ENCODE data around the gene OBP2A. TPM values are rescaled to one million over a fixed set of nuclear protein-coding genes. Genes with fewer than 3 reads are reported as not detected.
A peak's percentile ranks its signal among the peaks of the same experiment; 100 is the strongest.
"Not testable (repeated sequence)": the region's sequence is repeated elsewhere in the genome, so short reads cannot be mapped to it uniquely, and the experiment has no call there.

Gene OBP2A
- total RNA-seq, 1 donor from 2014 or later, result not detected

- no peak for DNase-seq (ENCODE audit: low read depth in 2 of 2)
These were observed 36.5 kb upstream of the OBP2A start for GRCh38 chr9:135509458-135509857.

- DNase-seq (ENCODE audit: low read depth in 2 of 2), result no peak
These were observed 33.7 kb upstream of the OBP2A start for GRCh38 chr9:135512241-135512603.

DNA sequence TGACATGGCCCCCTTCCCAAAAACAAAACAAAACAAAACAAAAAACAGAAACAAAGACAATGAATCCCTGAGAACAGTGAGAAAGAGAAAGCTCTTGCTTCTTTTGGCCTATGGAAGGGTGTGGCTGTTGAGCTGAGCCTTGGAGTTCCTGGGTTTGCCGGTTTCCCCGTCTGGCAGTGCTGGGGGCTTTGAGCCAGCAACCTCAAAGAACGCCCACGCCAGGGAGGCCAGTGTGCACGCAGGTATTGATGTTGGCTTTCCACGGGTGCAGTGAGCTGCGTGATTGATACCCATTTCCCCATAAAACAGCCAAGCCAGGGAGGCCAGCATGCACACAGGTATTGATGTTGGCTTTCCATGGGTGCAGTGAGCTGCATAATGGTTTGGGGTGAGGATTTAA lies 33.0 kb upstream of the OBP2A start:
- no peak for DNase-seq (ENCODE audit: low read depth in 2 of 2)

GRCh38 chr9:135513351-135513846 lies 32.5 kb upstream of the OBP2A start:
- no peak for DNase-seq (ENCODE audit: low read depth in 2 of 2)

DNA sequence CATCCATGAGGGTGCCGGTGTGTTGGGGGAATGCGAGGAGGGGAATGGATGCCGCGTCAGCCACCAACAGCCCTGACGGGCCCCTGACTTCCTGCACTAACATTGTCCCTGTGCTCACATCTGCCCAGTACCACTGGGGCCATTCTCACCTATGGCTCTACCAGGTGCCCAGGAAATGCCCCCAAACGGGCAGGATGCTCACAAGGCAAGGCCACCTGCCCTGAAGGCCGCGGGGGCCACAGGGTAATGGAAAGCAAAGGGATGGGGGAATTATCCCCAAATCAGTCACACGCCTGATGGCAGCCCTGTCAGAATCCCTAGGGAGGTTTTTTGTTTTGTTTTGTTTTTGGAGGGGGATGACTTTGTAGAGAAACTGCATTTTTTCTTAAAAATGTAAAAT lies 32.0 kb upstream of the OBP2A start:
- not testable (repeated sequence) for DNase-seq (ENCODE audit: low read depth in 2 of 2)

DNA sequence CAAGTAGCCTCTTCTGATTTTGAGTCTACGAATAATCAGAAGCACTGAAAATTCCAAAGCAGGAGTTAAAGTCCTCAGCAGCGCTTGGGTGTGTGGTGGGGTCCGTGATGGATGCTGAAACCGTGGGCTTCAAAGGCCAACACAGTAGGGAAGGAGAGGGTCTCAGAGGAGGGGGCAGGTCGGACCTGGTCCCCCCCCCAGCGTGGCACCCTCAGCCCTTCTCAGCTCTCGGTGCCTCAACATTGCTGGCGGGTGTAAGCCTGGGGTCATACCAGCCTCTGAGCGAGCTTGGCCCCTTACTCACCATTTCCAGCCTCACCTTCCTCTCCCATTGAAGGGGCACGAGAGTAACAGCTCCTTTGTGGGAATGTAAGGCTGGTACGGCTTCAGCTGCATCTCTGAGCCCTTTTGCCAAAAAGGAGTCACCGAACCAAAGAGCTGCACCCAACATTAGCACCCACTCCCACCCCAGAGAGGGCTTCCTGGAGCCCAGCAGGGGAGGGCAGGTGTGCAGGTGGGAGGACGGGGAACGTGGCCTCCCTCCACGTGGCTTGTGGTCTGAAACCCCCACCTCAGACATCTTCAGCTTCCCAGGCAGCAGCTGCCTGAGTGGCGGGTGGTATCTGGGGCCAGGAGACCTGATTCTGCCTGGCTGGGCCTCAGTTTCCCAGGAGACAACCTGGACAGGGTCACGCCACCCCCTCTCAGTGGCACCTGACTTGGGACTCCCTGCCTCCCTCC lies 31.4 kb upstream of the OBP2A start:
- no peak for DNase-seq (ENCODE audit: low read depth in 2 of 2)

DNA sequence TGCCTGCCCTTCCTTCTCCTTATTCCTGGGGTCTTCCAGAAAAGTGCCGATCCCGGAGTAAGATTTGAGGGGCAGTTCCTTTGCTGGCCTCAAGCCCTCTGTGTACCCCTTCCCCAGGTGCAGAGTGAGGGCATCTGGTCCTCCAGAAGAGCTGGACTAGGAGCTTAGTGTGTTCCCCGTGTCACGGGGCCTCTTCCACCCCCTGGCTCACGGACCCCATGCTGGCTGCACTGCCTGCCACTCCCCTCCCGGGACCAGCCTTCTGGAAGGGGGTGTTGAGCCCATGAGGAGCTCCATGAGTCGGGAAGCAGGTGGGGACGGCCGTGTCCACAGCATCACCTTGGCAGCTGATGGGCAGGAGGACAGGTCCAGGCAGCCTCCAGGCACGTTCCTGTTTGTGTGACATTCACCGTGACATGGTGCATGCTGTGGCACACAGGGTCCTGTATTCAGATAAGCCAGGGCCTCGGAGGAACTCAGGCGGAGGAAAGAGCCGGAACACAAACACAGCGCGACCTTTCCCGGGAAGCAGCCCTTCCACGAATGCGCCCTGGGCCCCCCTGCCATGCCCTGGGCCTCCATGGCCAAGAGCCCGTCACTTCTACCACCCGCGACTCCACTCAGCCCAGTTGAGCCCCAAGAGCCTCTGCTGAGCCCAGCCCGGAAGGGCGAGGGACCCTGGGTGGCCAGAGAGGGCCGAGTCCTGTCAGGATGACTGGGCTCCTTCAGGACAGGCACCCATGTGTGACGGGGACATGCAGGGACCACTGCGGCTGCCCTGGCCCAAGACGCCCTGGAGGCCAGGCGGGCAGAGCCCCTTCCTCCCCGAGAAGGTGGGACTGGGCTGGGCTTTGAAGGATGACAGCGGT lies 30.6 kb upstream of the OBP2A start:
- no peak for DNase-seq (ENCODE audit: low read depth in 2 of 2)

DNA sequence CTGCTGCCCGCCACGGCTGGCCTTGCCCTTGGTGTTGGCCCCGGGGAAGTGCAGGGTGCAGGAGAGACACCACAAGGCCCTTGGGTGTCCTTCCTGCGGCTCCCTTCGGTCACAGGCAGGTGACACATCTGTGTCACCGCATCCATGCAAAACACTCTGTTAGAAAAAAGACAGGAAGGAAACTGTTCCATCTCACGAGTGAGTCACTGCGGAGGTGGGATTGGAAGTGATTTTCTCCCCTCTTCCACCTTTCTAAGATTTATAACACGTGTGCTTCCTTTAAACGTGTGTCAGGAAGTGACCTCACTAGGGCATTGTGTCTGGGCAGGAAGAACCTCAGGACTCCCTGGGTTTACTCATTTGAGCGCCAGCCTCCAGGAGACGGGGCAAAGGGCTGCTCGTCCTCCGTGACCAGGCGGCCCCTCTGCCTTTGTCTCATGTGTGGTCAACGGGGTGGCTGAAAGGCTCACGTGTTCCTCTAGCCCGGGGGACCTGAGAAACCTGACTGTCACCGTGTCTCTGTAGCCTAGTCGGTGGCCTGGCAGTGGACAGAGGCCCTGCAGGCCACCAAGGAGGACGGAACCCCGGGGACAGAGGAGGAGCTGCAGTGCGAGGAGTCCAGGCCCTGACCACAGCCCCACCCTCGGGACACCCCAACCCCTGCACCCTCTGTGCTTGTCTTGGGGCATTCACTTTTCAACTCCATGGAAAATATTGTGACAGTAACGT lies 29.6 kb upstream of the OBP2A start:
- DNase-seq (ENCODE audit: low read depth in 2 of 2), result peak; percentile 85 to 88

GRCh38 chr9:135517407-135517822 lies 28.5 kb upstream of the OBP2A start:
- no peak for DNase-seq (ENCODE audit: low read depth in 2 of 2)

DNA sequence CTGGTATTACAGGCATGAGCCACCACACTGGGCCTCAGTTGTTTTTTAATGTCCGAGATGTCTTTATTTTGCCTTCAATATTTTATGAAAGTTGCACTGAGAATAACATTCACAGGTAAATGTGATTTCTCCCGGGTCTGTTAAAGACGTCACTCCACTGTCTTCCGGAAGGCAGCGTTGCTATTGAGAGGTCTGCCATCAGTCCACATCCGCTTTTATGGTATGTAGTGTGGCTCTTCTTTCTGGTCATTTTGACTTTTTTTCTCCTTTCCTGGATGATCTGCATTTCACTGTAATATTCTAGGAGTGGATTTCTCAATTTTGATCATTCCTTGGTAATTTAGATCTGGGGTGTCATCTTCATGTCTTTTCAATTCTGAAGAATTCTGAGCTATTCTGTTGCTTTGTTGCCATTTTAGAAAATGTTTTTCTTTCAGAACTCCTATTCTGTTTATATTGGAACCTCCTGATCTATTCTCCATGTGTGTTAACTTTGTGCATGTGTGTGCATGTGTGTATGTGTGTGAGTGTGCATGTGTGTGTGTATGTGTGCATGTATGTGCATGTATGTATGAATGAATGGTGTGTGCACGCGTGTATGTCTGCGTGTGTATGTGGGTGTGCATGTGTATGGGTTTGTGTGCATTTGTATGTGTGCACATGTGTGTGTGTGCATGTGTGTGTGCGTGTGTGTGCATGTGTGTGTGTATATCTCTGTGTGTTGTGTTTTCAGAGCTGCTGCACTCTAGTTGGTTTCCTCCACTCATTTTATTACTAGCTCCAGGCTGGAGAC lies 26.6 kb upstream of the OBP2A start:
- no peak for DNase-seq (ENCODE audit: low read depth in 2 of 2)

- DNase-seq (ENCODE audit: low read depth in 2 of 2), result no peak
These were observed 24.9 kb upstream of the OBP2A start, which contains the start of gene LCN1 for GRCh38 chr9:135520916-135521607. LCN1 (plus strand) TSS chr9:135521440; CDS start chr9:135521498, 58 bp downstream.

DNA sequence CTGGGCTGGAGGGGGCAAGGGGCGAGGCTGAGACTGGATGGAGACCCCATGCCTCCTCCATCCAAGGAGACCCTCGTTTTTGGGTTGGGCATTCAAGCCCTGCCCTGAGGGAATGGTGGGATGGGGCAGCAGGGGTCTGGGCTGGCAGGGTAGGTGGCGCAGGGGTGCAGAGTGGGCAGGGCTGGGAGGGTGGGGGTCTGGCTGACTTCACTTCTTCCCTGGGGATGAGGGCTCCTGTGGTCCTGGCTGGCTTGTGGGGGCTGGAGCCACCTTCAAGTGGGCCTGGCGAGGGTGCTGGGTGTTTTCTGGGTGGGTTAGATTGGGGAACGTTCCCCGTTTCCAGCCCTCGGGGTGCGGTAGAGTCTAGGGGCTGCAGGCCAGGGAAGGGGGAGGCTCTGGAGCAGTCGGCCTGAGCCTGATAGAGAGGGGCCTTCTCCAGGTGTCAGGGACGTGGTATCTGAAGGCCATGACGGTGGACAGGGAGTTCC lies 24.3 kb upstream of the OBP2A start:
- no peak for DNase-seq (ENCODE audit: low read depth in 2 of 2)

GRCh38 chr9:135522137-135522877 lies 23.6 kb upstream of the OBP2A start:
- no peak for DNase-seq (ENCODE audit: low read depth in 2 of 2)

- DNase-seq (ENCODE audit: low read depth in 2 of 2), result no peak
These were observed 23.0 kb upstream of the OBP2A start for GRCh38 chr9:135522931-135523330.

GRCh38 chr9:135523521-135524129 lies 22.3 kb upstream of the OBP2A start:
- DNase-seq (ENCODE audit: low read depth in 2 of 2), result no peak

- DNase-seq (ENCODE audit: low read depth in 2 of 2), result no peak
These were observed 21.6 kb upstream of the OBP2A start for GRCh38 chr9:135524130-135524861.

GRCh38 chr9:135525241-135526088 lies 20.5 kb upstream of the OBP2A start:
- no peak for DNase-seq (ENCODE audit: low read depth in 2 of 2)
